ENCODE data around the gene TPK1. TPM values are rescaled to one million over a fixed set of nuclear protein-coding genes. Genes with fewer than 3 reads are reported as not detected.

The TPK1 gene
- total and polyA plus RNA-seq, 2 of the 8 experiments (the other 6 are each of a cell fraction or from before 2014, with no cell fraction given) = 1.9 to 2.7 TPM

DNA sequence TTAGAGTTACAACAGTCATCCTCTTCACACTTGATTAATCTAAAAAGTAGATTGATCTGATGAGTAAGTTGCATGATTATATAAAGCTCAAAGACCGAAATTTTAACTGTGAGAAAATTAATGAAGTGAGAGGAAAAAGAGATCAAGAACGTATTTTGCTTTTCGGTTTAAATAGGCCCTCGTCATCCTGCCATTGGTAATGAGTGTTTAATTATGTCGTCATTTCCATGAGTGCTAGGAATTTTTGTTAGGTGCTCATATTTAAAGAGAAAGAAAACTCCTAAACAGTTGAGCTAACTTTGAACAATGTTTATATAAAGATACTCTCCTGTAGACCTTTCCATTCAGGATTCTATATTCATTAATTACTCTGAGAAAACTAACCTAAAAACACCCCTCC is 159.4 kb downstream of the TPK1 start (continued):
- TF ChIP-seq, protein P1, sequence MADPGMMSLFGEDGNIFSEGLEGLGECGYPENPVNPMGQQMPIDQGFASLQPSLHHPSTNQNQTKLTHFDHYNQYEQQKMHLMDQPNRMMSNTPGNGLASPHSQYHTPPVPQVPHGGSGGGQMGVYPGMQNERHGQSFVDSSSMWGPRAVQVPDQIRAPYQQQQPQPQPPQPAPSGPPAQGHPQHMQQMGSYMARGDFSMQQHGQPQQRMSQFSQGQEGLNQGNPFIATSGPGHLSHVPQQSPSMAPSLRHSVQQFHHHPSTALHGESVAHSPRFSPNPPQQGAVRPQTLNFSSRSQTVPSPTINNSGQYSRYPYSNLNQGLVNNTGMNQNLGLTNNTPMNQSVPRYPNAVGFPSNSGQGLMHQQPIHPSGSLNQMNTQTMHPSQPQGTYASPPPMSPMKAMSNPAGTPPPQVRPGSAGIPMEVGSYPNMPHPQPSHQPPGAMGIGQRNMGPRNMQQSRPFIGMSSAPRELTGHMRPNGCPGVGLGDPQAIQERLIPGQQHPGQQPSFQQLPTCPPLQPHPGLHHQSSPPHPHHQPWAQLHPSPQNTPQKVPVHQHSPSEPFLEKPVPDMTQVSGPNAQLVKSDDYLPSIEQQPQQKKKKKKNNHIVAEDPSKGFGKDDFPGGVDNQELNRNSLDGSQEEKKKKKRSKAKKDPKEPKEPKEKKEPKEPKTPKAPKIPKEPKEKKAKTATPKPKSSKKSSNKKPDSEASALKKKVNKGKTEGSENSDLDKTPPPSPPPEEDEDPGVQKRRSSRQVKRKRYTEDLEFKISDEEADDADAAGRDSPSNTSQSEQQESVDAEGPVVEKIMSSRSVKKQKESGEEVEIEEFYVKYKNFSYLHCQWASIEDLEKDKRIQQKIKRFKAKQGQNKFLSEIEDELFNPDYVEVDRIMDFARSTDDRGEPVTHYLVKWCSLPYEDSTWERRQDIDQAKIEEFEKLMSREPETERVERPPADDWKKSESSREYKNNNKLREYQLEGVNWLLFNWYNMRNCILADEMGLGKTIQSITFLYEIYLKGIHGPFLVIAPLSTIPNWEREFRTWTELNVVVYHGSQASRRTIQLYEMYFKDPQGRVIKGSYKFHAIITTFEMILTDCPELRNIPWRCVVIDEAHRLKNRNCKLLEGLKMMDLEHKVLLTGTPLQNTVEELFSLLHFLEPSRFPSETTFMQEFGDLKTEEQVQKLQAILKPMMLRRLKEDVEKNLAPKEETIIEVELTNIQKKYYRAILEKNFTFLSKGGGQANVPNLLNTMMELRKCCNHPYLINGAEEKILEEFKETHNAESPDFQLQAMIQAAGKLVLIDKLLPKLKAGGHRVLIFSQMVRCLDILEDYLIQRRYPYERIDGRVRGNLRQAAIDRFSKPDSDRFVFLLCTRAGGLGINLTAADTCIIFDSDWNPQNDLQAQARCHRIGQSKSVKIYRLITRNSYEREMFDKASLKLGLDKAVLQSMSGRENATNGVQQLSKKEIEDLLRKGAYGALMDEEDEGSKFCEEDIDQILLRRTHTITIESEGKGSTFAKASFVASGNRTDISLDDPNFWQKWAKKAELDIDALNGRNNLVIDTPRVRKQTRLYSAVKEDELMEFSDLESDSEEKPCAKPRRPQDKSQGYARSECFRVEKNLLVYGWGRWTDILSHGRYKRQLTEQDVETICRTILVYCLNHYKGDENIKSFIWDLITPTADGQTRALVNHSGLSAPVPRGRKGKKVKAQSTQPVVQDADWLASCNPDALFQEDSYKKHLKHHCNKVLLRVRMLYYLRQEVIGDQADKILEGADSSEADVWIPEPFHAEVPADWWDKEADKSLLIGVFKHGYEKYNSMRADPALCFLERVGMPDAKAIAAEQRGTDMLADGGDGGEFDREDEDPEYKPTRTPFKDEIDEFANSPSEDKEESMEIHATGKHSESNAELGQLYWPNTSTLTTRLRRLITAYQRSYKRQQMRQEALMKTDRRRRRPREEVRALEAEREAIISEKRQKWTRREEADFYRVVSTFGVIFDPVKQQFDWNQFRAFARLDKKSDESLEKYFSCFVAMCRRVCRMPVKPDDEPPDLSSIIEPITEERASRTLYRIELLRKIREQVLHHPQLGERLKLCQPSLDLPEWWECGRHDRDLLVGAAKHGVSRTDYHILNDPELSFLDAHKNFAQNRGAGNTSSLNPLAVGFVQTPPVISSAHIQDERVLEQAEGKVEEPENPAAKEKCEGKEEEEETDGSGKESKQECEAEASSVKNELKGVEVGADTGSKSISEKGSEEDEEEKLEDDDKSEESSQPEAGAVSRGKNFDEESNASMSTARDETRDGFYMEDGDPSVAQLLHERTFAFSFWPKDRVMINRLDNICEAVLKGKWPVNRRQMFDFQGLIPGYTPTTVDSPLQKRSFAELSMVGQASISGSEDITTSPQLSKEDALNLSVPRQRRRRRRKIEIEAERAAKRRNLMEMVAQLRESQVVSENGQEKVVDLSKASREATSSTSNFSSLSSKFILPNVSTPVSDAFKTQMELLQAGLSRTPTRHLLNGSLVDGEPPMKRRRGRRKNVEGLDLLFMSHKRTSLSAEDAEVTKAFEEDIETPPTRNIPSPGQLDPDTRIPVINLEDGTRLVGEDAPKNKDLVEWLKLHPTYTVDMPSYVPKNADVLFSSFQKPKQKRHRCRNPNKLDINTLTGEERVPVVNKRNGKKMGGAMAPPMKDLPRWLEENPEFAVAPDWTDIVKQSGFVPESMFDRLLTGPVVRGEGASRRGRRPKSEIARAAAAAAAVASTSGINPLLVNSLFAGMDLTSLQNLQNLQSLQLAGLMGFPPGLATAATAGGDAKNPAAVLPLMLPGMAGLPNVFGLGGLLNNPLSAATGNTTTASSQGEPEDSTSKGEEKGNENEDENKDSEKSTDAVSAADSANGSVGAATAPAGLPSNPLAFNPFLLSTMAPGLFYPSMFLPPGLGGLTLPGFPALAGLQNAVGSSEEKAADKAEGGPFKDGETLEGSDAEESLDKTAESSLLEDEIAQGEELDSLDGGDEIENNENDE (IDR thresholded peaks at IDR 0.05; ENCODE audit: insufficient replicate concordance, low read length) = no peak
- TF ChIP-seq, protein P2, sequence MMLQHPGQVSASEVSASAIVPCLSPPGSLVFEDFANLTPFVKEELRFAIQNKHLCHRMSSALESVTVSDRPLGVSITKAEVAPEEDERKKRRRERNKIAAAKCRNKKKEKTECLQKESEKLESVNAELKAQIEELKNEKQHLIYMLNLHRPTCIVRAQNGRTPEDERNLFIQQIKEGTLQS (IDR thresholded peaks at IDR 0.05; ENCODE audit: insufficient read depth, low read depth, low read length) = no peak
- no peak for TF ChIP-seq HDAC6 (IDR thresholded peaks at IDR 0.05; ENCODE audit: low read depth, low read length)
- TF ChIP-seq GTF2F1 (IDR thresholded peaks at IDR 0.05; ENCODE audit: borderline replicate concordance, low read depth, low read length) = no peak
- no peak for TF ChIP-seq CHD2 (IDR thresholded peaks at IDR 0.05; ENCODE audit: low read length)
- TF ChIP-seq SIX5 (IDR thresholded peaks at IDR 0.05; ENCODE audit: low read depth, low read length) = no peak
- no peak for TF ChIP-seq POLR2A (IDR thresholded peaks at IDR 0.05; ENCODE audit: control extremely low read depth in 1 of 2, low read depth in 2 of 2, low read length in 2 of 2)
- TF ChIP-seq RXRA (IDR thresholded peaks at IDR 0.05; ENCODE audit: insufficient read depth, low read depth, low read length) = no peak
- no peak for TF ChIP-seq SUZ12 (IDR thresholded peaks at IDR 0.05; ENCODE audit: low read length)
- TF ChIP-seq SIN3A (conservative IDR thresholded peaks at IDR 0.05 in 1 of 2, IDR thresholded peaks at IDR 0.05 in 1 of 2; ENCODE audit: low read depth in 1 of 2, low read length in 2 of 2) = no peak

Measured in H1 (cell line).